H1 (cell line): ENCODE data around the gene KCNH1. TPM values are rescaled to one million over a fixed set of nuclear protein-coding genes. Genes with fewer than 3 reads are reported as not detected.

Experiments
- BCL11A ChIP-seq, 2 experiments: IDR thresholded peaks; one replicate each; pipeline ENCODE4 v1.6.1; 2011; ENCODE audit warnings: low read depth in 2 of 2, low read length in 2 of 2, mild to moderate bottlenecking in 2 of 2
- CHD1 ChIP-seq: IDR thresholded peaks from 2 replicates; pipeline ENCODE4 v1.6.1; 2012; ENCODE audit warnings: low read depth, low read length, improper control_type of control experiment
- CHD2 ChIP-seq: IDR thresholded peaks from 2 replicates; pipeline ENCODE4 v1.6.1; 2012; ENCODE audit warnings: low read length, improper control_type of control experiment
- FOSL1 ChIP-seq: IDR thresholded peaks from 2 replicates; pipeline ENCODE4 v1.6.1; 2011; ENCODE audit warnings: mild to moderate bottlenecking, low read depth, low read length, moderate library complexity; ENCODE audit not compliant: insufficient read depth
- GTF2F1 ChIP-seq: IDR thresholded peaks from 2 replicates; pipeline ENCODE4 v1.6.1; 2012; ENCODE audit warnings: low read depth, low read length, improper control_type of control experiment, borderline replicate concordance
- polyA plus RNA-seq, 7 experiments: library from polyadenylated mRNA; depleted of rRNA in 3 of 7; stranded (reverse) in 5 of 7; unstranded in 2 of 7; fragments of >200 nt in 5 of 7; fragments of 200-250 nt in 2 of 7; gene quantifications; 1 replicate in 5 of 7; 2 replicates in 1 of 7; 4 replicates in 1 of 7; pipeline versions ENCODE4 v1.2.1 to v1.2.3, GENCODE V29; 2011 to 2013; ENCODE audit warnings: missing spikeins in 2 of 7, mixed read lengths in 2 of 7
- total RNA-seq: library from RNA; stranded (reverse); fragmentation: NEBNext Ultra II Directional; extraction: Animal tissue kit (Norgen Biotek cat#: 25700); gene quantifications from 2 replicates; pipeline ENCODE4 v1.2.1, GENCODE V29; 2021

KCNH1 gene
- total and polyA plus RNA-seq, 2 of the 8 experiments (the other 6 are each of a cell fraction or from before 2014, with no cell fraction given), result 0.27 to 0.34 TPM

DNA sequence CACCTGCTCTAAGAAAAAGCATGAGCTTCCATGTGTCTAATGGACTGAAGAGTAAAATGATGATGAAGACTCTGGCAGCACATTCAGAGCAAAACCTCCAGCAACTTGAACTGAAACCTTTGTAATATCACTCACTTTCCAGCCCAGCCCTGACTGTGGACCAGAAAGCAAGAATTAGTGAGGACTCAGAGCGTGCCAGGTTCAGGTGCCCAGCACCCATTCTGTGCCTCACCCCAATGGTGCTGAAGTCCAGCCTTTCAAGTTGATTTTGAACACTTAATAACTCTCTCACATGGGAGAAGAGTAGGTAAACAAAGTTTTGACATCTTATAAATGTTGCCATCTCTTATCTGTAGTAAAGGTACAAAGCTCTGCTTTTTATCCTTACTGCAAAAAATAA is 350.0 kb downstream of the KCNH1 start (continued):
- TF ChIP-seq CHD1 (no peak), CHD2 (no peak), BCL11A (IDR thresholded peaks at IDR 0.05; ENCODE audit: low read depth in 2 of 2, low read length in 2 of 2) (no peak), GTF2F1 (no peak), FOSL1 (no peak)
